T47D (cell line): ENCODE measurements around the gene AGPAT1.
"Not testable (repeated sequence)": the region's sequence is repeated elsewhere in the genome, so short reads cannot be mapped to it uniquely, and the experiment has no call there.

ENCODE experiments used
- DNase-seq, 2 experiments: peaks; one replicate each; pipeline versions ENCODE4 v3.0.0 to v3.0.0-alpha.2; 2011 to 2012; ENCODE audit warnings: low read depth in 1 of 2, low spot score in 1 of 2
- JUND ChIP-seq: IDR thresholded peaks from 2 replicates; pipeline ENCODE4 v1.6.1; 2012; ENCODE audit warnings: low read depth
- in situ Hi-C: cut with HindIII; loops from 2 replicates; pipeline ENCODE4 v1.10.0; 2016; ENCODE audit warnings: low sequenced_read_pairs, low pct_unique_long_range_greater_than_20kb

Gene AGPAT1

GRCh38 chr6:32187009-32187709 lies 11.3 kb upstream of the AGPAT1 start:
- in situ Hi-C loops: no loop called here
- no peak for DNase-seq
- no peak for TF ChIP-seq JUND

GRCh38 chr6:32186151-32186840 lies 10.4 kb upstream of the AGPAT1 start:
- in situ Hi-C loops, DNase-seq: not testable (repeated sequence)

- in situ Hi-C loops: not testable (repeated sequence)
- peak in 1 of 2 experiments; percentile 58 for DNase-seq
These were observed 9.8 kb upstream of the AGPAT1 start for GRCh38 chr6:32185681-32186131.

DNA sequence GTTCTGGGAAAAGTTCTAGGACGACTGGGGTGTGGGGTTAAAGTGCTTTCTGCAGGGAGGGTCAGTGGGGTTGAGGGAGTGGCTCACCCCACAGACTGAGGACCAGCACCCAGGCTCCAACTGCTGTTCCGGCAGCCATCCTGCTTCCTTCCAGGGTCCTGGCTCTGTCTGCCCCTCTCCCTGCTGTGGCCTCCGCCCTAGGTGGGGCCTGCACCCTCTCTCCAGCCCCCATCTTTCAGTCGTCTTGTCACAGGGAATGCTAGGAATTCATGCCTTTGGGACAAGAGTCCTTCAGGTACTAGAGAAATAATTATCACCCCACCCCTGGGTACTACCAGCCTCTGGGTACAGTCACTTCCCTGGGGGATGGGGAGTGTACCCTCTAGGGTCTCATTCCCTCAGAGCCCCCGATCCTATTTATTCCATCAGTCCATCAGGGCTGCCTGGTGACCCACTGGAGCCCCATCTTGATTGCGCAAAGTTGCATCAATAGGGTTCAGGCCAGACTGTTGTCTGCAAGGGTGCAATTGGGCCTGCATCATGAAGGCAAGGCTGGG lies 8.3 kb upstream of the AGPAT1 start, which contains the start of gene AGER:
TSS of gene AGER (minus strand) at position 170 of the 557 bp plus-strand sequence. CDS start at position 139, 31 bp downstream.
- in situ Hi-C loops: no loop called here
- no peak for TF ChIP-seq JUND
- no peak for DNase-seq

- in situ Hi-C loops: no loop called here
- no peak for TF ChIP-seq JUND
- DNase-seq: no peak
These were observed 7.7 kb upstream of the AGPAT1 start for GRCh38 chr6:32183483-32184083.

DNA sequence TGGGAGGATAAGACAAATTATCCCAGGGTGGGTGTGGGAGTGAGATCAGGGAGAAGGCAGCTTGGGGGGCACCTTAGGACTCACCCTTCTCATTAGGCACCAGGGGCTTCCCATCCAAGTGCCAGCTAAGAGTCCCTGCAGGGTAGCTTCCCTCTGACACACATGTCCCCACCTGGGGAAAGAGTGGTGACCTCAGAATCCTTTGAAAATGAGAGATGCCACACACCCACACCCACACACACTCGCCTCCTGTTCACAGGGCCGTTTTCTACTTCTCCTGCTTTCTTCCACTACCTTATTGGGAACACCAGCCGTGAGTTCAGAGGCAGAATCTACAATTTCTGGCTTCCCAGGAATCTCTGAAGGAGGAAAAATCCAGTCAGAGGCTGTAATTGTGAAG lies 7.1 kb upstream of the AGPAT1 start:
- TF ChIP-seq JUND: no peak
- in situ Hi-C loops: no loop called here
- no peak for DNase-seq

DNA sequence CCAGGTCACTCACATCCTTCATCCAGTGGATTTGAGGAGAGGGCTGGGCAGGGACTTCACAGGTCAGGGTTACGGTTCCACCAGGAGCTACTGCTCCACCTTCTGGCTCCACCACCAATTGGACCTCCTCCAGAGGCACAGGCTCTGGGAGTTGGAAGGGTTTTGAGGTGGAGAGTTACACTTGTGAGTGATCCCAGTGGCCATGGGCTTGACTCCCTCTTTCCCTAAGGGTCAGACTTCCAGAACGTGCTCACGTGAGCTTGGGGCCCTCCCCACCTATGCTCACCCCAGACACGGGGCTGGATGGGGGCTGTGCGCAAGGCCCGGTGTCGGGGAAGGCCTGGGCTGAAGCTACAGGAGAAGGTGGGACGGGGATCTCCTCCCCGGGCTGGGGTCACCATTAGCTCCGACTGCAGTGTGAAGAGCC lies 6.7 kb upstream of the AGPAT1 start:
- no peak for TF ChIP-seq JUND
- DNase-seq: no peak
- in situ Hi-C loops: no loop called here

GRCh38 chr6:32181915-32182529 lies 6.1 kb upstream of the AGPAT1 start:
- in situ Hi-C loops: no loop called here
- TF ChIP-seq JUND: no peak
- no peak for DNase-seq

- in situ Hi-C loops: no loop called here
- no peak for TF ChIP-seq JUND
- DNase-seq: no peak
These were observed 5.3 kb upstream of the AGPAT1 start for GRCh38 chr6:32181148-32181702.

GRCh38 chr6:32179766-32180405 lies 4.0 kb upstream of the AGPAT1 start:
- in situ Hi-C loops: no loop called here
- DNase-seq: no peak
- no peak for TF ChIP-seq JUND

GRCh38 chr6:32178547-32179440 lies 2.9 kb upstream of the AGPAT1 start:
- no peak for TF ChIP-seq JUND
- in situ Hi-C loops: no loop called here
- DNase-seq: no peak
